MM.1S (cell line): ENCODE measurements around the gene IGDCC3.

Experiments used
- DNase-seq: peaks from one replicate; pipeline ENCODE4 v3.0.0-alpha.2; 2015
- H2AFZ ChIP-seq: fragments of 300-600 bp; sonication (generic); 2 replicates; pipeline ENCODE4 v1.6.0; 2016; ENCODE audit warnings: antibody characterized with exemption, low read length
- H3F3A ChIP-seq: fragments of 300-600 bp; sonication (generic); 2 replicates; pipeline ENCODE4 v1.6.1; 2016; ENCODE audit warnings: mild to moderate bottlenecking, antibody characterized with exemption, low read length, moderate library complexity, mixed read lengths; ENCODE audit not compliant: insufficient read depth
- H3K27ac ChIP-seq: fragments of 300-600 bp; sonication (generic); 2 replicates; pipeline ENCODE4 v1.5.1; 2016; ENCODE audit warnings: mild to moderate bottlenecking, low read length
- H3K27me3 ChIP-seq: fragments of 300-600 bp; sonication (generic); replicated peaks from 2 replicates; pipeline ENCODE4 v1.6.0; 2016; ENCODE audit warnings: low read length; ENCODE audit not compliant: insufficient read depth
- H3K36me3 ChIP-seq: fragments of 300-600 bp; sonication (generic); replicated peaks from 2 replicates; pipeline ENCODE4 v1.6.1; 2016; ENCODE audit warnings: mild to moderate bottlenecking, low read length, mixed read lengths; ENCODE audit not compliant: insufficient read depth
- H3K4me1 ChIP-seq: fragments of 300-600 bp; sonication (generic); 2 replicates; pipeline ENCODE4 v1.6.1; 2016; ENCODE audit warnings: low read length, mixed read lengths
- H3K4me2 ChIP-seq: fragments of 300-600 bp; sonication (generic); 2 replicates; pipeline ENCODE4 v1.6.0; 2016; ENCODE audit warnings: low read depth, low read length
- H3K4me3 ChIP-seq: fragments of 300-600 bp; sonication (generic); 2 replicates; pipeline ENCODE4 v1.5.1; 2016; ENCODE audit warnings: low read length, mixed read lengths
- H3K79me2 ChIP-seq: fragments of 300-600 bp; sonication (generic); 2 replicates; pipeline ENCODE4 v1.6.1; 2016; ENCODE audit warnings: mixed run types, low read length, mixed read lengths
- H3K9ac ChIP-seq: fragments of 300-600 bp; sonication (generic); 2 replicates; pipeline ENCODE4 v1.6.1; 2016; ENCODE audit warnings: low read length, mixed read lengths
- H3K9me2 ChIP-seq: fragments of 300-600 bp; sonication (generic); replicated peaks from 2 replicates; pipeline ENCODE4 v1.6.1; 2016; ENCODE audit warnings: mild to moderate bottlenecking, low read length, mixed read lengths; ENCODE audit not compliant: insufficient read depth
- H3K9me3 ChIP-seq: fragments of 300-600 bp; sonication (generic); replicated peaks from 2 replicates; pipeline ENCODE4 v1.6.1; 2016; ENCODE audit warnings: mild to moderate bottlenecking, low read length, mixed read lengths; ENCODE audit not compliant: insufficient read depth
- H4K20me1 ChIP-seq: fragments of 300-600 bp; sonication (generic); 2 replicates; pipeline ENCODE4 v1.6.1; 2016; ENCODE audit warnings: mild to moderate bottlenecking, low read length, moderate library complexity, mixed read lengths; ENCODE audit not compliant: insufficient read depth
- CTCF ChIP-seq: fragments of 300-600 bp; sonication (generic); IDR thresholded peaks from 2 replicates; pipeline ENCODE4 v1.5.1; 2016; ENCODE audit warnings: antibody characterized with exemption, low read length, mixed read lengths
- EZH2 ChIP-seq: fragments of 300-600 bp; sonication (generic); optimal IDR thresholded peaks from 2 replicates; pipeline ENCODE3; 2017; ENCODE audit warnings: low read depth, mild to moderate bottlenecking, antibody characterized with exemption, low read length, mixed read lengths
- EZH2phosphoT487 ChIP-seq: fragments of 300-600 bp; sonication (generic); IDR thresholded peaks from 2 replicates; pipeline ENCODE4 v1.6.1; 2018; ENCODE audit warnings: antibody characterized with exemption, low read length

Gene IGDCC3

GRCh38 chr15:65376767-65377104 lies 1.1 kb downstream of the IGDCC3 start:
- no peak for DNase-seq
- Histone ChIP-seq H3K79me2 (no peaks in the 10 kb centered on the region), H2AFZ (peak overlapping the region; percentile 42; the same call in 1 of the 2 replicates), H3K4me3 (peak overlapping the region; percentile 48), H3K27me3 (peaks cover 72% of the 10 kb centered on the region), H4K20me1 (no peaks in the 10 kb centered on the region), H3K4me1 (no peaks in the 10 kb centered on the region), H3K36me3 (no peaks in the 10 kb centered on the region), H3K9me3 (no peaks in the 10 kb centered on the region), H3K9me2 (no peaks in the 10 kb centered on the region), H3K9ac (no peak overlapping the region), H3K27ac (no peak overlapping the region), H3F3A (no peaks in the 10 kb centered on the region), H3K4me2 (peak overlapping the region; percentile 83)
- TF ChIP-seq EZH2phosphoT487, result no peak
- TF ChIP-seq EZH2, result no peak
- no peak for TF ChIP-seq CTCF

- no peaks in the 10 kb centered on the region for H3K9me3 ChIP-seq
- H3F3A ChIP-seq, result no peaks in the 10 kb centered on the region
- TF ChIP-seq CTCF, result no peak
- no peak for TF ChIP-seq EZH2
- no peak for TF ChIP-seq EZH2phosphoT487
- no peak for DNase-seq
- H3K4me2 ChIP-seq, result no peak overlapping the region
- no peaks in the 10 kb centered on the region for H3K4me1 ChIP-seq
- H3K79me2 ChIP-seq, result no peaks in the 10 kb centered on the region
- no peak overlapping the region for H2AFZ ChIP-seq
- no peak overlapping the region for H3K27ac ChIP-seq
- peaks cover 66% of the 10 kb centered on the region for H3K27me3 ChIP-seq
- H3K9me2 ChIP-seq, result no peaks in the 10 kb centered on the region
- H3K9ac ChIP-seq, result no peak overlapping the region
- H3K36me3 ChIP-seq, result no peaks in the 10 kb centered on the region
- H4K20me1 ChIP-seq, result no peaks in the 10 kb centered on the region
- H3K4me3 ChIP-seq, result no peak overlapping the region
These were observed 1.8 kb downstream of the IGDCC3 start for GRCh38 chr15:65375871-65376607.

DNA sequence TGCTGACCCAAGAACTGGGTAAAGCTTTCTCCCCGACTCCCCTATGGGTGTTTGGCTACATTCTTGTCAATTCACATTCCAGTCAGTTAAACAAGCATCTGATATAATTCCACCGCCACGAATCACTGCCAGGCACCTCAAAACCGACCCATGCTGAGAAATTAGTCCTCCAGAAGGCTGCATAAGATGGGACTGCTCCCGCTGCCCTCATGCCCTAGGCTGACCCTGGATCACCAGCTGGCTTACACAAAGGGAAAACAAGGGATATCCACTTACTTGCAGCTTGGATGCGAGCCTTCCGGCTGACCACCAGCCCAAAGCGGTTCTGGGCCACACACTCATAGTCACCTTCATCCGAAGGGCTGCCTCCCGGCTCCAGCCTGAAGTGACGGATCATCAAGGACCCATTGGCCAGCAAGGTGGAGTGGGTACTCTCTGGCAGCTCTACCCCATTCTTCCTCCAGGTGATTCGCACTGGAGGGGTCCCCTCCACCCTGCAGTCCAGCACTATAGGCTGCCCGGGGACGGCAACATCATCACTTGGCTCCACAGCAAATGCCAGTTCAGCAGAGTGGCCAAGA lies 2.9 kb downstream of the IGDCC3 start:
- no peaks in the 10 kb centered on the region for H3F3A ChIP-seq
- H3K27ac ChIP-seq, result no peak overlapping the region
- TF ChIP-seq EZH2, result no peak
- no peak for TF ChIP-seq CTCF
- TF ChIP-seq EZH2phosphoT487, result no peak
- no peaks in the 10 kb centered on the region for H3K9me2 ChIP-seq
- H3K4me1 ChIP-seq, result no peaks in the 10 kb centered on the region
- H3K27me3 ChIP-seq, result peaks cover 59% of the 10 kb centered on the region
- DNase-seq, result no peak
- no peaks in the 10 kb centered on the region for H3K79me2 ChIP-seq
- H3K4me2 ChIP-seq, result no peak overlapping the region
- no peak overlapping the region for H3K4me3 ChIP-seq
- no peaks in the 10 kb centered on the region for H3K36me3 ChIP-seq
- H3K9ac ChIP-seq, result no peak overlapping the region
- no peaks in the 10 kb centered on the region for H4K20me1 ChIP-seq
- no peaks in the 10 kb centered on the region for H3K9me3 ChIP-seq
- no peak overlapping the region for H2AFZ ChIP-seq
